Spleen (tissue), 11 donors: ENCODE results near the gene CFL1. TPM values are rescaled to one million over a fixed set of nuclear protein-coding genes. Genes with fewer than 3 reads are reported as not detected.

Experiments used
- DNase-seq: peaks from one replicate; pipeline ENCODE4 v3.0.0-alpha.2; 2020
- H3K27ac ChIP-seq, 8 donors: fragments of 200-600 bp; sonication (generic) in 7 of 8; 1 replicate in 4 of 8; 2 replicates in 4 of 8; pipeline versions ENCODE4 v1.5.0 to v1.8.0; 2016 to 2021; ENCODE audit warnings: inconsistent platforms in 4 of 8, mild to moderate bottlenecking in 4 of 8, moderate library complexity in 1 of 8
- H3K27me3 ChIP-seq, 7 donors: fragments of 200-600 bp; sonication (generic) in 6 of 7; replicated peaks in 1 of 7; 1 replicate in 4 of 7; 2 replicates in 3 of 7; pipeline versions ENCODE4 v1.5.0 to v1.8.0; 2016 to 2021; ENCODE audit warnings: inconsistent platforms in 3 of 7, mild to moderate bottlenecking in 1 of 7
- H3K36me3 ChIP-seq, 6 donors: fragments of 200-600 bp; sonication (generic) in 5 of 6; 1 replicate in 4 of 6; 2 replicates in 2 of 6; pipeline versions ENCODE4 v1.5.0 to v1.8.0; 2016 to 2021; ENCODE audit warnings: inconsistent platforms in 2 of 6
- H3K4me1 ChIP-seq, 6 donors: fragments of 200-600 bp; sonication (generic) in 5 of 6; 1 replicate in 3 of 6; 2 replicates in 3 of 6; pipeline versions ENCODE4 v1.5.0 to v1.8.0; 2016 to 2021; ENCODE audit warnings: inconsistent platforms in 3 of 6
- H3K4me3 ChIP-seq, 8 donors: fragments of 200-600 bp; sonication (generic) in 7 of 8; 1 replicate in 4 of 8; 2 replicates in 4 of 8; pipeline versions ENCODE4 v1.5.0 to v1.8.0; 2016 to 2021; ENCODE audit warnings: inconsistent platforms in 4 of 8, mild to moderate bottlenecking in 4 of 8, moderate library complexity in 2 of 8
- H3K9me3 ChIP-seq, 8 donors: fragments of 200-600 bp; sonication (generic) in 7 of 8; 1 replicate in 4 of 8; 2 replicates in 4 of 8; pipeline versions ENCODE4 v1.5.0 to v1.8.0; 2016 to 2021; ENCODE audit warnings: inconsistent platforms in 4 of 8
- CTCF ChIP-seq, 11 experiments: fragments of 200-600 bp in 7 of 11; fragments of 450-650 bp in 4 of 11; sonication (generic) in 4 of 11; IDR thresholded peaks in 8 of 11; conservative IDR thresholded peaks in 3 of 11; 1 replicate in 7 of 11; 2 replicates in 4 of 11; pipeline versions ENCODE4 v1.4.0 to v1.8.0; 2016 to 2021; ENCODE audit warnings: antibody characterized with exemption in 11 of 11, inconsistent platforms in 4 of 11, mild to moderate bottlenecking in 1 of 11
- POLR2A ChIP-seq, 3 donors: fragments of 450-650 bp; IDR thresholded peaks; one replicate each; pipeline ENCODE4 v1.5.1; 2017; ENCODE audit warnings: antibody characterized with exemption in 3 of 3, mild to moderate bottlenecking in 1 of 3
- POLR2AphosphoS5 ChIP-seq, 3 donors: sonication (generic); formaldehyde crosslinking; IDR thresholded peaks; one replicate each; pipeline ENCODE4 v1.5.1; 2017; ENCODE audit warnings: antibody characterized with exemption in 3 of 3
- WGBS, 5 donors: extraction: QIAGEN DNeasy Blood & Tissue Kit in 3 of 5; methylation state at CpG; one replicate each; pipeline versions ENCODE4 v1.1.5 to v1.1.7; 2013 to 2018; 5-methylcytosine and 5-hydroxymethylcytosine counted together
- intact Hi-C: fragments of 100-400 bp; cut with DNase I; formaldehyde crosslinking; loops from one replicate; pipeline ENCODE4 v1.15.0; 2023; ENCODE audit warnings: low total_unique reads
- polyA plus RNA-seq, 3 donors: library from polyadenylated mRNA; stranded (reverse); fragments of 200-250 nt; gene quantifications; one replicate each; pipeline ENCODE4 v1.2.1, GENCODE V29; 2013
- total RNA-seq, 7 donors: library from RNA; depleted of rRNA in 3 of 7; stranded (reverse); fragments of >200 nt in 3 of 7; fragmentation: NEBNext Ultra II Directional in 4 of 7; extraction: Animal tissue kit (Norgen Biotek cat#: 25700) in 4 of 7; gene quantifications; one replicate each; pipeline versions ENCODE4 v1.1.0 to v1.2.1, GENCODE V29; 2016 to 2021
- donor health status: healthy with polysubstance abuse.
- donor health status: DM: no; HTN: no; CAD: no; lungs with moderate emphysema.
- donor health status: DM: no; HTN: no; CAD: no.
- donor health status: Bipolar disorder and iron deficiency.
- donor health status: healthy.
- donor health status: DM: no; HTN: no; CAD: no.
- donor health status: DM: yes; HTN: yes; CAD: no.

Gene CFL1
- total and polyA plus RNA-seq, 10 donors, result 562 to 1,219 (median 865) TPM

- no peaks in the 10 kb centered on the region for H3K27me3 ChIP-seq
- H3K9me3 ChIP-seq, result no peaks in the 10 kb centered on the region
- peak; percentile 90 for DNase-seq
- H3K4me1 ChIP-seq, result peaks cover 50 to 80% (median 66%) of the 10 kb centered on the region in 6 donors
- WGBS, 5 donors, result 1 to 3% (median 2%) methylated on average over 46 to 57 of the region's 57 CpGs
- peak overlapping the region; percentile 75 to 93 (median 88) for H3K4me3 ChIP-seq
- intact Hi-C loops, result no loop called here
- H3K36me3 ChIP-seq, result peaks cover 0 to 9% (median 3%) of the 10 kb centered on the region in 6 donors
- TF ChIP-seq POLR2AphosphoS5 (IDR thresholded peaks at IDR 0.05), result peak; percentile 80 to 89 (median 83)
- peak in 8 of 11 experiments; percentile 13 to 48 (median 29) for TF ChIP-seq CTCF (IDR thresholded peaks at IDR 0.05 in 8 of 11, conservative IDR thresholded peaks at IDR 0.05 in 3 of 11)
- peak in 2 of 3 donors; percentile 48 to 61 for TF ChIP-seq POLR2A (IDR thresholded peaks at IDR 0.05)
- H3K27ac ChIP-seq, result peak overlapping the region; percentile 92 to 99 (median 96)
Measured at GRCh38 chr11:65891219-65892136, 33.5 kb upstream of the CFL1 start.

- Histone ChIP-seq H3K27me3 (no peaks in the 10 kb centered on the region), H3K9me3 (no peaks in the 10 kb centered on the region), H3K4me3 (peak within 1 kb of the TSS; percentile 75 to 93 (median 88)), H3K4me1 (peaks cover 50 to 89% (median 68%) of the 10 kb centered on the region in 6 donors), H3K27ac (peak within 1 kb of the TSS; percentile 92 to 99 (median 96)), H3K36me3 (peaks cover 0 to 18% (median 8%) of the 10 kb centered on the region in 6 donors)
- DNase-seq, result peak; percentile 99
- TF ChIP-seq CTCF (IDR thresholded peaks at IDR 0.05 in 8 of 11, conservative IDR thresholded peaks at IDR 0.05 in 3 of 11) (peak in 7 of 11 experiments; percentile 7 to 39 (median 13)), POLR2AphosphoS5 (IDR thresholded peaks at IDR 0.05) (peak; percentile 95 to 99 (median 97)), POLR2A (IDR thresholded peaks at IDR 0.05) (peak; percentile 59 to 96 (median 90))
- intact Hi-C loops, result no loop called here
- WGBS, 5 donors, result 0 to 1% (median 0%) methylated on average over 24 to 94 of the region's 94 CpGs
Measured at GRCh38 chr11:65890324-65891218, 32.6 kb upstream of the CFL1 start, which contains the start of gene CCDC85B. CCDC85B (plus strand) TSS chr11:65890673; CDS start chr11:65890784, 111 bp downstream.

- no peaks in the 10 kb centered on the region for H3K9me3 ChIP-seq
- H3K36me3 ChIP-seq, result peaks cover 0 to 41% (median 27%) of the 10 kb centered on the region in 6 donors
- peak; percentile 89 to 99 (median 94) for TF ChIP-seq CTCF (IDR thresholded peaks at IDR 0.05 in 8 of 11, conservative IDR thresholded peaks at IDR 0.05 in 3 of 11)
- peak; percentile 95 to 97 (median 96) for TF ChIP-seq POLR2AphosphoS5 (IDR thresholded peaks at IDR 0.05)
- peak; percentile 45 to 69 (median 55) for TF ChIP-seq POLR2A (IDR thresholded peaks at IDR 0.05)
- H3K4me3 ChIP-seq, result peak within 1 kb of the TSS; percentile 63 to 93 (median 88)
- H3K27ac ChIP-seq, result peak within 1 kb of the TSS; percentile 92 to 99 (median 96)
- DNase-seq, result peak; percentile 100
- WGBS, 5 donors, result 0 to 1% (median 1%) methylated on average over 40 to 57 of the region's 57 CpGs
- peaks cover 46 to 93% (median 65%) of the 10 kb centered on the region in 6 donors for H3K4me1 ChIP-seq
- H3K27me3 ChIP-seq, result no peaks in the 10 kb centered on the region
- intact Hi-C loops, result loop anchor here (5.0 kb wide), 1 partner anchor 99 kb away; no protein-coding TSS in a partner anchor
Measured at GRCh38 chr11:65888163-65888814, 30.3 kb upstream of the CFL1 start, which contains the start of gene FIBP. FIBP (minus strand) TSS chr11:65888471; CDS start chr11:65888418, 53 bp downstream.
